Left forelimb (tissue), 1 donor: Measurements from ENCODE around the gene SLFN12.
"Not testable (repeated sequence)": the region's sequence is repeated elsewhere in the genome, so short reads cannot be mapped to it uniquely, and the experiment has no call there.

Experiments
- DNase-seq: peaks from one replicate; pipeline ENCODE4 v3.0.0-alpha.2; 2018; ENCODE audit warnings: low spot score

Gene SLFN12

GRCh38 chr17:35414247-35414646, 18.1 kb downstream of the SLFN12 start:
- DNase-seq: no peak

- no peak for DNase-seq
Observed at GRCh38 chr17:35407531-35407930, 24.8 kb downstream of the SLFN12 start.

- DNase-seq: no peak
Observed at GRCh38 chr17:35406568-35406967, 25.7 kb downstream of the SLFN12 start.

- DNase-seq: no peak
Observed at GRCh38 chr17:35404360-35404759, 27.9 kb downstream of the SLFN12 start.

DNA sequence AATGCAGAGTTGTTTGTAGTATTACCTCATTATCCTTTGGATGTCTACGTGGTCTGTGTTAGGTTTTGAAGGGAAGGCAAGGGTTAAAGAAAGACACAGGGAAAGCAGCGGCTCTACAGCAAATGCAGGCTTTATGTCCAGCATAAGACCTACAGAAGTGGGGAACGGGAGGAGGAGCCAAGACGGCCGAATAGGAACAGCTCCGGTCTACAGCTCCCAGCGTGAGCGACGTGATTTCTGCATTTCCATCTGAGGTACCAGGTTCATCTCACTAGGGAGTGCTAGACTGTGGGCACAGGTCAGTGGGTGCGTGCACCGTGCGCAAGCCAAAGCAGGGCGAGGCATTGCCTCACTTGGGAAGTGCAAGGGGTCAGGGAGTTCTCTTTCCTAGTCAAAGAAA, 38.5 kb downstream of the SLFN12 start:
- not testable (repeated sequence) for DNase-seq

DNA sequence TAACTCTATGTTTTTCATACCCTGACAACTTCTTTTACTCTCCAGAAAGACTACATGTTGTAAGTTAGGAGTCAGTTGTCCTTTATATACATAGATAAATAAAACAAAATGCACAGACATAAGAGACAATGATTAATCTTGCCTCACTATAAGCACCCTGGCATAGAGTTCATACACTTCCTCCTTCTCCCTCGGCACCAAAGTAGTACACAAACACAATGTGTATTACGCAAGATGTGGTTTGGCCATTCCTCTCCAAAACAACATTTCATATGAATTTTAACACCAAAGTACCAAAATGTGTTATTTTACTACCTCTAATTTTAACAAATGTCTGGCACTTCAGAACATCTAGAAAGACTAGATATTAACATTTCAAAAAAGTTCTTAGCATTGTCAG, 41.6 kb downstream of the SLFN12 start:
- DNase-seq: no peak

GRCh38 chr17:35390156-35390555, 42.1 kb downstream of the SLFN12 start:
- DNase-seq: no peak

DNA sequence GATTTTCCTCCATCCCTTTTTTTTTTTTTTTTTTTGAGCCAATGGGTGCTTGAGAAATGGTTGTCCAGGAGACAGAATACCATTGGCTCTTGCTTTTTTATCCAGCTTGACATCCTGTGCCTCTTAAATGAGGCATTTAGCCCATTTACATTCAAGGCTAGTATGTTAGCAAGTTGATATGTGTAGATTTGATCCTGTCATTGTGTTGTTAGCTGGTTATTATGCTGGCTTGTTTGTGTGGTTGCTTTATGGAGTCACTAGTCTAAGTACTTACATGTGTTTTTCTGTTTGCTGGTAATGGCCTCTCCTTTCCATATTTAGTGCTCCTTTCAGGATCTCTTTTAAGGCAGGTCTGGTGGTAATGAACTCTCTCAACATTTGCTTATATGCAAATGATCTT, 44.8 kb downstream of the SLFN12 start:
- DNase-seq: no peak

DNA sequence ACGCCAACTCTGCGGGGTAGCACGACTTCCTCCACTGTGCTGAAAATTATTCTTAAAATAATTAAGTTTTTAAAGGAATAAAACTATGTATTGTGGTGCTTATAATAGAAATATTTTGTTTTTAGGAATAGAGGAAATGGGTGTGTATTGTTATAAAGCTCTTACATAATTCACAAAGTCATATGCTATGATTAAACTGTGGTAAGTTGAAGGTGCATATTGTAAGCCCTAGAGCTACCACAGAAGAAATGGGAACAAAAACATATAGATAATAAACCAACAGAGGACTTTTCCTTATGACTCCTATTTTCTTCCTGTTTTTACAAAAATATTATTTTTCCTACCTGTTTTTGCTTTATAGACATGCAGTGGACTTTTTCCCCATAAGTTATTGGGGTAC, 54.6 kb downstream of the SLFN12 start:
- DNase-seq: no peak

- DNase-seq: no peak
Observed at GRCh38 chr17:35377068-35377467, 55.2 kb downstream of the SLFN12 start.

DNA sequence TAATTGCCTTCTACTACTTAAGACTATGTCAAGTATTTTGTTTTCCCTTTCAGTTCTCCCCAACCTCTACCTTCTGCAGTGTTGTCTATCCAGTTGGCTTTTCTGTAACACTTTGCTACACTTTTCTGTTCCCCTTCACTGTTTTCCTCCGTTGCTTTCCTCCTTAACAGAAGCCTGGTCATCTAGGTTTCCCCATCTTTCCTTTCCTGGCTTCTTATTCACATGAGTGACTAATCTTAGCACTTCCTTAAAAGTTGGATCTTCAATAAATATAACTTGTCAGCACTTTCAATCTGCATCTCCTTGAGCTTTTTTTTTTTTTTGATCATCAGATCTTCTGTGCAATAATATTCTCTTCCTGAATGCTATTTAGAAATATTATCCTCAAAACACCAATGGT, 56.1 kb downstream of the SLFN12 start:
- DNase-seq: no peak

DNA sequence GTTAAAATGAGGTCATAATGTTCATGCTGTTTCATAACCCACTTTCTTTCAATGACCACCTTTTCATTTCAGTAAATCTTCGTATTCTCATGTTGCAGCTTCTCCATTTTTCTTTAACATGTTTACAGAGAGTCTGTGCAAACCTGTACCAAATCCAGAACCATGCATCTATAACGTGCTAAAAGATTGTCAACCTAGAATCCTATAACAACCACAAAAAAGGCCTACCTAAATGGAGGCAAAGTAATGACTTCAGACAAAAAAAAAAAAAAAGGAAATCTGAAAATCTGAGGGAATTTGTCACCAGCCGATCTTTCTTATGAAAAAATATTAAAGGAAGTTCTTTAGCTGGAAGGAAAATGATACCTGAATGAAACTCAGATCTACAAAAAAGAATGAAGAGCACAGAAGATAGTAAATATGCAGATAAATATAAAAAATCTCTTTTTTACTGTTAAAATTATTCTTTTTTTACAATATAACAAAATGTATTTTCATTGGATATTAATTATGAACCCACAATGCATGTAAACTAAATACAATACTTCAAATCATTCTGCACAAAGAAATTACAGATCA, 57.4 kb downstream of the SLFN12 start:
- DNase-seq: no peak

DNA sequence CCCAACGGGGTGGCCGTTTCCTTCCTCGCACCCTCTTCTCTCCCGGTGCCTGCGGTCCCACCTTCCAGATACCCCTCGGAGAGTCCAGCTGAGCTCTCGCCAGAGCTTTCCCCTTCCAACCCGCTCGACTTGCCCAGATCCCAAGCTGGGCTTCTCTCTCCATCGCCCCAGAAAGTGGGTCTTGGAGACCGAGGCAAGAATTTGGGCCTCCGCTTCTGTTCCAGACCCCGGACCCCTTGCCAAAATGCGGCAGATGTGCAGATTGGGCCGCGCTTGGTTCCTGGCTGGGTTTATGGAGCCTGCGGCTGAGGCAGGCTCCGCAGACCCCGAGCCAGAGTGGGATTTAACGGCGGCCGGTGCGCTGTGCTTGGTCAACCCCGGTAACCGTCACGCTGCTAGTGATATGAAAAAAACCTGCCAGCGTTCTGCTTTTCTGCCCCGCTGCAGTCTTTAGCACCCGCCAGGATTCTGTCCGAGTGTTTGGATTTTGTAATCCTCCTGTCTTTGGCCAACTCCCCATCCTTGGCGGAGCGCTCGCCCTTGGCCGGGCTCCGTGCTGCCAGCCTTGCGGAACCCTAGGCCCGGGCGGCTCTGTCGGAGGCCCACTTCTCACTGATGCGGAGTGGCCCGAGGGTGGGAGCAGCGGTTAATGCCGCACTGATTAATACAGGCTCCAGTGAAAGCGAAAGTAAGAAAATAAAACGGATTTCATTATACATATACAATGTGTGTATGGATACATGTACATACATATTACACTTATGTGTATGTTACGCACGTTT, 58.1 kb downstream of the SLFN12 start:
- DNase-seq: peak; percentile 72

- DNase-seq: peak; percentile 74
Observed at GRCh38 chr17:35373534-35373983, 58.7 kb downstream of the SLFN12 start, which contains the start of gene SLFN11. Gene SLFN11 (minus strand): TSS chr17:35373621. CDS start chr17:35363807, 9,814 bp downstream.

GRCh38 chr17:35372846-35373533, 59.3 kb downstream of the SLFN12 start:
- DNase-seq: no peak

DNA sequence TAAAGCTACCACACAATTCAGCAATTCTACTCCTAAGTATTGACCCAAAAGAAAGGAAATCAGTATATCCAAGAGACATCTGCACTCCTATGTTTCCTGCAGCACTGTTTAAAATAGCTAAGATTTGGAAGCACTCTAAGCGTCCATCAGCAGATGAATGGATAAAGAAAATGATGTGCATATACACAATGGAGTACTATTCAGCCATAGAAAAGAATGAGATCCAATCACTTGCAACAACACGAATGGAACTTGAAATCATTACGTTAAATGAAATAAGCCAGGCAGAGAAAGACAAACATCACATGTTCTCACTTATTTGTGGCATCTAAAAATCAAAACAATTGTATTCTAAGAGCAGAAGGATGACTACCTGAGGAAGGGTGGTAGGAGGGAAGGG, 60.4 kb downstream of the SLFN12 start:
- DNase-seq: no peak

DNA sequence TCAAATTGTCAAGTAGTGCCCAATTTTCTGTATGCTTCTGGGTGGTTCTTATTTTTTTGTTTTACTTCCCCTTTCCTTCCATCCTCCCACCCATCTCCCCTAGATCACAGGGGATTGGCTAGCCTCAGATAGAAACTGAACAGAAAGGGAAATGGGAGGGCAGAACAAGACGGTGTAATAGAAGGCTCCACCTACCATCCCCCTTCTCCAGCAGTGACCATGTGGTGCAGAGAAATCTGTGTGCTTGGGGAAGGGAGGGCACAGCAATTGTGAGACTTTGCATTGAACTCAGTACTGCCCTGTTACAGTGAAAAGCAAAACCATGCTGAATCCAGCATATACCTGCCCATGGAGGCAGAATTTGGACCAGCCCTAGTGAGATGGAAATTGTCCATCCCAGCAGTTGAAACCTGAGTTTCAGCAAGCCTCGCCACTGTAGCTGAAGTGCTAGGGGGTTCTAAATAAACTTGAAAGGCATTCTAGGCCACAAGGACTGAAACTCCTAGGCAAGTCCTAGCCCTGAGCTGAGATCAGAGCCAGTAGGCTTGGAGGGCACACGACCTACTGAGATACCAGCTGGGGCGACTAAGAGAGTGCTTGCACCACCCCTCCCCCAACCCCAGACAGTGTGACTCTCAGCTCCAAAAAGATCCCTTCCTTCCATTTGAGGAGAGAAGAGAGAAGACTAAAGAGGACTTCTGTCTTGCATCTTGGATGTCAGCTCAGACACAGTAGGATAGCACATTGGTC, 64.0 kb downstream of the SLFN12 start:
- DNase-seq: no peak

DNA sequence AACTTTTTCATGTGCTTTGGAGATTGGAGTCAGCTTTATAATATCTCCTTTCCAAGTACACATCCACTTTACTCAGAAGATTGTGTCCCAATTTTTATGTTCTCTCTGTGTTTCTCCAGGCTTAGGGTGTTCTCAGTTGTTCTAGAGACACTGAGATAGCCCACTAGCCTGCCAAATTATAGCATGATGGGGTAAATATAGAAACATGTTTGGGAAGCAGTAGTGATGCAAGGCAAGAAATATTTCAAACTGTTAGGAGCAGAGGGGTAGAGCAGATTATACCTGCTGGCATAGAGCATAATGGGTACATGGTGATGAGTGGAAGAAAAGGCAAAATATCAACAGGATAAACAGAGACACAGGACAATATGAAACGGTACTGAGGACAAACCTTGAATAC, 71.3 kb downstream of the SLFN12 start:
- DNase-seq: no peak
